Karpas-422 (cell line): Measurements from ENCODE around the gene TNS1. TPM values are rescaled to one million over a fixed set of nuclear protein-coding genes. Genes with fewer than 3 reads are reported as not detected.
A peak's percentile ranks its signal among the peaks of the same experiment; 100 is the strongest.

Experiments used
- DNase-seq: peaks from one replicate; pipeline ENCODE4 v3.0.0-alpha.2; 2015
- H2AFZ ChIP-seq: fragments of 200-600 bp; sonication (generic); 2 replicates; pipeline ENCODE4 v1.6.1; 2014; ENCODE audit warnings: antibody characterized with exemption, low read length, mixed read lengths
- H3K27ac ChIP-seq: fragments of 200-600 bp; sonication (generic); 2 replicates; pipeline ENCODE4 v1.5.1; 2014; ENCODE audit warnings: mild to moderate bottlenecking, low read length, moderate library complexity
- H3K27me3 ChIP-seq: fragments of 200-600 bp; sonication (generic); 2 replicates; pipeline ENCODE4 v1.6.1; 2014; ENCODE audit warnings: low read length, mixed read lengths
- H3K36me3 ChIP-seq: fragments of 200-600 bp; sonication (generic); 2 replicates; pipeline ENCODE4 v1.6.1; 2014; ENCODE audit warnings: low read length, mixed read lengths; ENCODE audit not compliant: insufficient read depth
- H3K4me1 ChIP-seq: fragments of 200-600 bp; sonication (generic); 2 replicates; pipeline ENCODE4 v1.6.1; 2014; ENCODE audit warnings: mild to moderate bottlenecking, low read length, mixed read lengths
- H3K4me2 ChIP-seq: fragments of 200-600 bp; sonication (generic); 2 replicates; pipeline ENCODE4 v1.6.1; 2014; ENCODE audit warnings: low read length, low read depth, mild to moderate bottlenecking; ENCODE audit not compliant: poor library complexity, severe bottlenecking
- H3K4me3 ChIP-seq: fragments of 200-600 bp; sonication (generic); 2 replicates; pipeline ENCODE4 v1.5.1; 2014; ENCODE audit warnings: mild to moderate bottlenecking, antibody characterized with exemption, low read length, mixed read lengths
- H3K79me2 ChIP-seq: fragments of 200-600 bp; sonication (generic); 2 replicates; pipeline ENCODE4 v1.6.1; 2014; ENCODE audit warnings: mild to moderate bottlenecking, low read length, mixed read lengths
- H3K9ac ChIP-seq: fragments of 200-600 bp; sonication (generic); 2 replicates; pipeline ENCODE4 v1.6.0; 2014; ENCODE audit warnings: low read length
- H3K9me2 ChIP-seq: fragments of 200-600 bp; sonication (generic), shearing (Covaris generic); replicated peaks from 2 replicates; pipeline ENCODE4 v1.6.0; 2014; ENCODE audit warnings: mild to moderate bottlenecking, low read length, moderate library complexity; ENCODE audit not compliant: insufficient read depth
- H3K9me3 ChIP-seq: fragments of 300-700, 200-600 bp; sonication (generic); 2 replicates; pipeline ENCODE4 v1.6.1; 2014; ENCODE audit warnings: low read length, mixed read lengths
- H4K20me1 ChIP-seq: fragments of 200-600 bp; sonication (generic); 2 replicates; pipeline ENCODE4 v1.6.1; 2014; ENCODE audit warnings: mild to moderate bottlenecking, antibody characterized with exemption, low read length, low read depth; ENCODE audit not compliant: insufficient read depth
- total RNA-seq: library from RNA; depleted of rRNA; stranded (reverse); fragments of >200 nt; shearing (Covaris generic); gene quantifications from 2 replicates; pipeline ENCODE4 v1.2.3, GENCODE V29; 2014; ENCODE audit warnings: low replicate concordance

TNS1 gene
- total RNA-seq, 1 experiment from 2014 or later = 1.7 TPM

GRCh38 chr2:217939220-217939619, 63.6 kb downstream of the TNS1 start:
- H3K4me1 ChIP-seq = no peaks in the 10 kb centered on the region
- no peaks in the 10 kb centered on the region; the same call in 1 of the 2 replicates for H4K20me1 ChIP-seq
- no peaks in the 10 kb centered on the region for H3K27me3 ChIP-seq
- no peak overlapping the region for H3K9ac ChIP-seq
- no peaks in the 10 kb centered on the region for H3K9me3 ChIP-seq
- DNase-seq = no peak
- H3K27ac ChIP-seq = no peak overlapping the region
- H3K36me3 ChIP-seq = no peaks in the 10 kb centered on the region
- H3K4me2 ChIP-seq = no peak overlapping the region
- no peaks in the 10 kb centered on the region for H3K9me2 ChIP-seq
- no peaks in the 10 kb centered on the region for H3K79me2 ChIP-seq
- no peak overlapping the region for H3K4me3 ChIP-seq
- no peak overlapping the region for H2AFZ ChIP-seq

GRCh38 chr2:217938036-217938435, 64.8 kb downstream of the TNS1 start:
- H3K9me3 ChIP-seq = no peaks in the 10 kb centered on the region
- H3K9ac ChIP-seq = no peak overlapping the region
- no peak overlapping the region for H3K4me3 ChIP-seq
- H2AFZ ChIP-seq = no peak overlapping the region
- no peaks in the 10 kb centered on the region for H3K27me3 ChIP-seq
- no peak overlapping the region for H3K27ac ChIP-seq
- no peak for DNase-seq
- no peaks in the 10 kb centered on the region; the same call in 1 of the 2 replicates for H4K20me1 ChIP-seq
- no peaks in the 10 kb centered on the region for H3K9me2 ChIP-seq
- H3K36me3 ChIP-seq = no peaks in the 10 kb centered on the region
- H3K4me1 ChIP-seq = no peaks in the 10 kb centered on the region
- H3K79me2 ChIP-seq = no peaks in the 10 kb centered on the region
- no peak overlapping the region for H3K4me2 ChIP-seq

- Histone ChIP-seq H2AFZ (no peak overlapping the region), H3K27me3 (no peaks in the 10 kb centered on the region), H4K20me1 (no peaks in the 10 kb centered on the region; the same call in 1 of the 2 replicates), H3K79me2 (no peaks in the 10 kb centered on the region), H3K9me2 (no peaks in the 10 kb centered on the region), H3K9me3 (no peaks in the 10 kb centered on the region), H3K9ac (no peak overlapping the region), H3K27ac (no peak overlapping the region), H3K4me3 (no peak overlapping the region), H3K4me2 (no peak overlapping the region), H3K36me3 (no peaks in the 10 kb centered on the region), H3K4me1 (no peaks in the 10 kb centered on the region)
- DNase-seq = no peak
These were observed 65.3 kb downstream of the TNS1 start for GRCh38 chr2:217937446-217937845.

- Histone ChIP-seq H3K36me3 (no peaks in the 10 kb centered on the region), H3K27me3 (no peaks in the 10 kb centered on the region), H3K4me3 (no peak overlapping the region), H3K27ac (no peak overlapping the region), H3K9ac (no peak overlapping the region), H3K4me2 (no peak overlapping the region), H4K20me1 (no peaks in the 10 kb centered on the region; the same call in 1 of the 2 replicates), H2AFZ (no peak overlapping the region), H3K4me1 (no peaks in the 10 kb centered on the region), H3K9me2 (no peaks in the 10 kb centered on the region), H3K79me2 (no peaks in the 10 kb centered on the region), H3K9me3 (no peaks in the 10 kb centered on the region)
- no peak for DNase-seq
These were observed 65.8 kb downstream of the TNS1 start for GRCh38 chr2:217936952-217937351.

- Histone ChIP-seq H3K27me3 (no peaks in the 10 kb centered on the region), H2AFZ (no peak overlapping the region), H3K27ac (no peak overlapping the region), H3K4me1 (no peaks in the 10 kb centered on the region), H3K9me2 (no peaks in the 10 kb centered on the region), H4K20me1 (no peaks in the 10 kb centered on the region; the same call in 1 of the 2 replicates), H3K9ac (no peak overlapping the region), H3K4me3 (no peak overlapping the region), H3K9me3 (no peaks in the 10 kb centered on the region), H3K79me2 (no peaks in the 10 kb centered on the region), H3K4me2 (no peak overlapping the region), H3K36me3 (no peaks in the 10 kb centered on the region)
- DNase-seq = no peak
These were observed 66.7 kb downstream of the TNS1 start for GRCh38 chr2:217935901-217936684.

- H3K36me3 ChIP-seq = no peaks in the 10 kb centered on the region
- no peaks in the 10 kb centered on the region; the same call in 1 of the 2 replicates for H4K20me1 ChIP-seq
- H3K79me2 ChIP-seq = no peaks in the 10 kb centered on the region
- no peak for DNase-seq
- H3K9me3 ChIP-seq = no peaks in the 10 kb centered on the region
- H2AFZ ChIP-seq = no peak overlapping the region
- H3K27ac ChIP-seq = no peak overlapping the region
- H3K4me3 ChIP-seq = no peak overlapping the region
- no peak overlapping the region for H3K4me2 ChIP-seq
- H3K9me2 ChIP-seq = no peaks in the 10 kb centered on the region
- no peaks in the 10 kb centered on the region for H3K27me3 ChIP-seq
- H3K9ac ChIP-seq = no peak overlapping the region
- H3K4me1 ChIP-seq = no peaks in the 10 kb centered on the region
These were observed 67.4 kb downstream of the TNS1 start for GRCh38 chr2:217935235-217935879.

- H3K9ac ChIP-seq = no peak overlapping the region
- H3K4me3 ChIP-seq = no peak overlapping the region
- H3K27me3 ChIP-seq = no peaks in the 10 kb centered on the region
- H3K9me3 ChIP-seq = no peaks in the 10 kb centered on the region
- no peaks in the 10 kb centered on the region; the same call in 1 of the 2 replicates for H4K20me1 ChIP-seq
- no peaks in the 10 kb centered on the region for H3K9me2 ChIP-seq
- no peaks in the 10 kb centered on the region for H3K4me1 ChIP-seq
- no peak overlapping the region for H3K27ac ChIP-seq
- H3K36me3 ChIP-seq = no peaks in the 10 kb centered on the region
- DNase-seq = peak; percentile 57
- no peaks in the 10 kb centered on the region for H3K79me2 ChIP-seq
- H2AFZ ChIP-seq = no peak overlapping the region
- H3K4me2 ChIP-seq = no peak overlapping the region
These were observed 68.3 kb downstream of the TNS1 start for GRCh38 chr2:217934321-217935131.

GRCh38 chr2:217933617-217933993, 69.2 kb downstream of the TNS1 start:
- Histone ChIP-seq H3K27ac (no peak overlapping the region), H3K9ac (no peak overlapping the region)

More at GRCh38 chr2:217933617-217933993, 69.2 kb downstream of the TNS1 start:
- Histone ChIP-seq H3K27me3 (no peaks in the 10 kb centered on the region), H3K4me3 (no peak overlapping the region), H3K79me2 (no peaks in the 10 kb centered on the region), H3K4me1 (no peaks in the 10 kb centered on the region), H3K4me2 (no peak overlapping the region), H2AFZ (no peak overlapping the region), H3K9me2 (no peaks in the 10 kb centered on the region), H4K20me1 (no peaks in the 10 kb centered on the region; the same call in 1 of the 2 replicates), H3K36me3 (no peaks in the 10 kb centered on the region), H3K9me3 (no peaks in the 10 kb centered on the region)
- no peak for DNase-seq
